OCI-LY7 (cell line): Measurements from ENCODE around the gene PREPL. TPM values are rescaled to one million over a fixed set of nuclear protein-coding genes. Genes with fewer than 3 reads are reported as not detected.

ENCODE experiments used
- BruUV-seq: library from RNA; stranded (reverse); fragments of 400-500 nt; replicated peaks from 2 replicates; lab custom pipeline; 2021; lab: Mats Ljungman, UMichigan
- CTCF ChIA-PET: fragments of 300-600 bp; sonication (Branson Sonifier 250); formaldehyde crosslinking; loops from one replicate; lab custom pipeline; 2022; ENCODE audit warnings: antibody characterized with exemption; ENCODE audit not compliant: unreplicated experiment; lab: Charles Lee
- POLR2A ChIA-PET: fragments of 300-600 bp; sonication (Branson Sonifier 250); formaldehyde crosslinking; loops from one replicate; lab custom pipeline; 2022; ENCODE audit warnings: antibody characterized with exemption; lab: Charles Lee
- DNase-seq: peaks from one replicate; pipeline ENCODE4 v3.0.0-alpha.2; 2015; ENCODE audit warnings: low spot score
- H2AFZ ChIP-seq: fragments of 200-600 bp; sonication (generic), shearing (Covaris generic); 2 replicates; pipeline ENCODE4 v1.6.1; 2014; ENCODE audit warnings: mild to moderate bottlenecking, antibody characterized with exemption, low read length, moderate library complexity
- H3K27ac ChIP-seq: fragments of 200-600 bp; sonication (generic); 2 replicates; pipeline ENCODE4 v1.5.1; 2014; ENCODE audit warnings: mixed run types, low read depth, mild to moderate bottlenecking, moderate library complexity, low read length, inconsistent platforms; ENCODE audit not compliant: poor library complexity, severe bottlenecking
- H3K36me3 ChIP-seq: fragments of 200-600 bp; sonication (generic); 2 replicates; pipeline ENCODE4 v1.6.1; 2014; ENCODE audit warnings: mild to moderate bottlenecking, antibody characterized with exemption, low read length, moderate library complexity, mixed read lengths; ENCODE audit not compliant: insufficient read depth
- H3K4me1 ChIP-seq: fragments of 200-600 bp; sonication (generic); 2 replicates; pipeline ENCODE4 v1.5.1; 2014; ENCODE audit warnings: mild to moderate bottlenecking, low read length; ENCODE audit not compliant: insufficient read depth, poor library complexity, severe bottlenecking
- H3K4me2 ChIP-seq: fragments of 200-600 bp; sonication (generic); 2 replicates; pipeline ENCODE4 v1.6.1; 2014; ENCODE audit warnings: mild to moderate bottlenecking, low read length
- H3K4me3 ChIP-seq: fragments of 200-600 bp; sonication (generic); 2 replicates; pipeline ENCODE4 v1.5.1; 2014; ENCODE audit warnings: mild to moderate bottlenecking, low read depth, low read length; ENCODE audit not compliant: poor library complexity, severe bottlenecking
- H3K79me2 ChIP-seq: fragments of 200-600 bp; sonication (generic); 2 replicates; pipeline ENCODE4 v1.6.1; 2016; ENCODE audit warnings: low read depth, mild to moderate bottlenecking, low read length, moderate library complexity, mixed read lengths; ENCODE audit not compliant: insufficient read depth
- H3K9me2 ChIP-seq: fragments of 200-600 bp; sonication (generic); 2 replicates; pipeline ENCODE4 v1.6.1; 2016; ENCODE audit warnings: mild to moderate bottlenecking, low read length, mixed read lengths; ENCODE audit not compliant: insufficient read depth
- H3K9me3 ChIP-seq: fragments of 200-600 bp; sonication (generic); 2 replicates; pipeline ENCODE4 v1.6.1; 2014; ENCODE audit warnings: mild to moderate bottlenecking, mixed run types, low read length, mixed read lengths
- H4K20me1 ChIP-seq: fragments of 200-600 bp; sonication (generic); 2 replicates; pipeline ENCODE4 v1.6.1; 2014; ENCODE audit warnings: mild to moderate bottlenecking, antibody characterized with exemption, low read length, moderate library complexity, mixed read lengths; ENCODE audit not compliant: insufficient read depth
- CTCF ChIP-seq: fragments of 200-600 bp; sonication (generic); conservative IDR thresholded peaks from 2 replicates; pipeline ENCODE4 v1.5.1; 2014; ENCODE audit warnings: mild to moderate bottlenecking, antibody characterized with exemption, low read length, moderate library complexity, mixed read lengths
- EZH2phosphoT487 ChIP-seq: fragments of 200-600 bp; sonication (generic); IDR thresholded peaks from 2 replicates; pipeline ENCODE4 v1.6.1; 2018; ENCODE audit warnings: low read depth, borderline replicate concordance, mild to moderate bottlenecking, mixed run types, antibody characterized with exemption, low read length, moderate library complexity, mixed read lengths
- intact Hi-C: fragments of 100-400 bp; cut with micrococcal nuclease; formaldehyde crosslinking; loops from one replicate; pipeline ENCODE4 v1.10.0; 2022; ENCODE audit not compliant: unreplicated experiment
- total RNA-seq, 2 experiments: library from RNA; depleted of rRNA in 1 of 2; stranded (reverse); fragments of >200 nt in 1 of 2; shearing (Covaris generic) in 1 of 2; gene quantifications; 2 replicates each; pipeline ENCODE4 v1.2.3, GENCODE V29; 2014 to 2022

The PREPL gene
- total RNA-seq, 2 experiments from 2014 or later: 27.5 to 40.6 TPM

DNA sequence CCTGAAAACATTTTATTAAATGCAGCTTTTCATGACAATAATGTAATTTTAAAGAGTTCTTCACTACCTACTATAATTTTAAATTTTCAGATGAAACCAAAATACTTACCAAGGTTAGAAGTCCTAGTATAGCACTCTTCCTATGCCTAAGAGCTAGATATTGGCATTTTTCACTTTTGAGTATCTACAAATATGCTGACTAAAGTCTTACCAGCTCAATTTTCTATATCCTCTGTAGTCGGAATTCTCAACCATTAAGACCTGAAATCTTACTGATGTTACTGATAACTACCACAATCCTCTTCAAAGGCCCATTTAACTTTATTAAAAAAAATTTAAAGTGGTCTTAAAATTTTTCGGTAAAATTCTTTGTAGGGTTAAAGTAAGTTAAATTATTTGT is 32.0 kb downstream of the PREPL start:
- no peaks in the 10 kb centered on the region for H4K20me1 ChIP-seq
- CTCF ChIA-PET: no interaction called here
- no peak overlapping the region for H3K4me2 ChIP-seq
- no peaks in the 10 kb centered on the region for H3K79me2 ChIP-seq
- no peak for DNase-seq
- H3K4me1 ChIP-seq: no peaks in the 10 kb centered on the region
- no TSS peak for BruUV-seq
- intact Hi-C loops: no loop called here
- H3K36me3 ChIP-seq: peaks cover 47% of the 10 kb centered on the region
- H2AFZ ChIP-seq: no peak overlapping the region
- TF ChIP-seq CTCF (no peak), EZH2phosphoT487 (no peak)
- H3K9me3 ChIP-seq: no peaks in the 10 kb centered on the region
- H3K9me2 ChIP-seq: no peaks in the 10 kb centered on the region
- POLR2A ChIA-PET: interaction anchor here (0.8 to 1.3 kb wide), 2 partner anchors 11 to 19 kb away, joined by 3 to 7 read pairs; no protein-coding TSS in a partner anchor
- H3K27ac ChIP-seq: no peak overlapping the region
- H3K4me3 ChIP-seq: no peak overlapping the region

DNA sequence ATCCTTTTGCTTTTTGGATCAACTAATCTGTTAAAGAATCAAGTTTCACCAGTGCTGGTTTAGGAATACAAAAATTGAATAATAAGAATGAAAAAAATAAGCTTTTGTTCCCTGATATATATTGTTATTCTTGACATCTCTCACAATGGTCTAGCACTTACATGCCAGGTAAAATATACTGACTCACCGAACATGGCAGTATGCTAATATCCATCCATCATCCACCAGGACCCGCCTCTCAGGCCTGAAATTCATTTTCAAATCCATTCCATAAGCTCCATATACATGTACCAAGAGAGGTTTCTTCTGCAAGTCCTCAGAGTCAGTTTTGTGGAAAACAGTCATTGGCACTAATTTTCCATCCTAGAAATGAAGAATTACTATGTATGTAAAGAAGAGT is 32.5 kb downstream of the PREPL start:
- POLR2A ChIA-PET: interaction anchor here (0.5 to 1.3 kb wide), 4 partner anchors 11 to 126 kb away, joined by 3 to 7 read pairs (median 4); no protein-coding TSS in a partner anchor
- Histone ChIP-seq H3K4me2 (no peak overlapping the region), H3K27ac (no peak overlapping the region), H3K4me3 (no peak overlapping the region), H3K9me2 (no peaks in the 10 kb centered on the region), H3K9me3 (no peaks in the 10 kb centered on the region), H4K20me1 (no peaks in the 10 kb centered on the region), H3K36me3 (peaks cover 53% of the 10 kb centered on the region), H2AFZ (no peak overlapping the region), H3K79me2 (no peaks in the 10 kb centered on the region), H3K4me1 (no peaks in the 10 kb centered on the region)
- intact Hi-C loops: no loop called here
- TF ChIP-seq CTCF: no peak
- TF ChIP-seq EZH2phosphoT487: no peak
- DNase-seq: no peak
- no TSS peak for BruUV-seq
- CTCF ChIA-PET: no interaction called here

DNA sequence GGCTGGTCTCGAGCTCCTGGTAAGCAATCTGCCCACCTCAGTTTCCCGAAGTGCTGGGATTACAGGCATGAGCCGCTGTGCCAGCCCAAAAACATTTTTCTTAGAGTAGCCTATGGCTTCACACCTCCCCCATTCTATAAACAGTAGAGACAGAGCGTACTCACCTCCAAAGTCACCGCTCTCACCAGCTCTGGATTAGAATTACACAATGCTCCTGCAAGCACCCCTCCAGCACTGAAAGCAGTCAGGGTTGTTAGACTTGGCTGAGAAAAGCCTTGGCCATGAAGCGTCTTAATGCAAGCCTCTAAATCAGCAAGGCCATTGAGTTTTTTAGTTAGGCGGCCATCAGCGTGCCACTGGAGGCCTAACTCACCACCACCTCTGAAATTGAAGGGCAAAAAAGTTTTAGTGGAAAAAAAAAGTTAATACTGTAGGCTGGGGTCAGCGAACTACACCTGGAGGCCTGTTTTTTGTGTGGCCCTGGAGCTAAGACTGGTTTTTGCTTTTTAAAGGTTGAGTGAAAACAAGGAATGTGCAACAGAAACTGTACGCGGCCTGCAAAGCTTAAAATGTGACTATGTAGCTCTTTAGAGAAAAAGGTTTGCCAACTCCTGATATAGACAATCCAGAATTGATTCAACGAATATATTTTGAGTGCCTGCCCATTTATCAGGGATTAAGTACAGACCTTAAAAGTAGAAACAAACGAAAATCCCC is 34.6 kb downstream of the PREPL start:
- ChIA-PET CTCF (no interaction called here), POLR2A (no interaction called here)
- Histone ChIP-seq H3K9me3 (no peaks in the 10 kb centered on the region), H4K20me1 (no peaks in the 10 kb centered on the region), H3K4me3 (no peak overlapping the region), H2AFZ (no peak overlapping the region), H3K36me3 (peaks cover 66% of the 10 kb centered on the region), H3K9me2 (no peaks in the 10 kb centered on the region), H3K4me1 (no peaks in the 10 kb centered on the region), H3K4me2 (no peak overlapping the region), H3K79me2 (no peaks in the 10 kb centered on the region), H3K27ac (no peak overlapping the region)
- no TSS peak for BruUV-seq
- TF ChIP-seq EZH2phosphoT487 (no peak), CTCF (no peak)
- DNase-seq: no peak
- intact Hi-C loops: no loop called here
